Naive thymus-derived CD4-positive, alpha-beta T cell (primary cell): ENCODE data around the gene TMEM151B. TPM values are rescaled to one million over a fixed set of nuclear protein-coding genes. Genes with fewer than 3 reads are reported as not detected.
"Not testable (repeated sequence)": the region's sequence is repeated elsewhere in the genome, so short reads cannot be mapped to it uniquely, and the experiment has no call there.

Source experiments
- ATAC-seq: fragments of 150-1000 bp; cut with Tn5 transposase; 2 replicates; pipeline ENCODE4 v1.10.0; 2021; ENCODE audit warnings: mild to moderate bottlenecking, moderate library complexity
- CTCF ChIA-PET: fragments of 350-600 bp; sonication (Branson Sonifier 250); formaldehyde crosslinking; loops from one replicate; lab custom pipeline; 2021; ENCODE audit warnings: antibody characterized with exemption; lab: Charles Lee
- POLR2A ChIA-PET: fragments of 350-600 bp; sonication (Branson Sonifier 250); formaldehyde crosslinking; loops from one replicate; lab custom pipeline; 2021; ENCODE audit warnings: antibody characterized with exemption, inconsistent platforms; lab: Charles Lee
- DNase-seq, 9 donors: peaks; one replicate each; pipeline versions ENCODE4 v3.0.0 to v3.0.0-alpha.2; 2020 to 2022; ENCODE audit warnings: mixed read lengths in 1 of 9
- H3K27ac ChIP-seq: one replicate; pipeline ENCODE4 v1.7.0; 2013; ENCODE audit warnings: mild to moderate bottlenecking, low read depth, low read length, moderate library complexity
- H3K27me3 ChIP-seq, 2 donors: one replicate each; pipeline ENCODE4 v1.7.0; 2013; ENCODE audit warnings: low read length in 2 of 2, mild to moderate bottlenecking in 2 of 2, moderate library complexity in 2 of 2; ENCODE audit not compliant: control insufficient read depth in 2 of 2, insufficient read depth in 2 of 2
- H3K36me3 ChIP-seq, 3 experiments: 1 replicate in 2 of 3; 2 replicates in 1 of 3; pipeline ENCODE4 v1.7.0; 2013; ENCODE audit warnings: low read length in 3 of 3, mild to moderate bottlenecking in 3 of 3, moderate library complexity in 1 of 3; ENCODE audit not compliant: insufficient read depth in 3 of 3, control insufficient read depth in 2 of 3
- H3K4me1 ChIP-seq, 2 donors: one replicate each; pipeline ENCODE4 v1.7.0; 2013; ENCODE audit warnings: low read length in 2 of 2, mild to moderate bottlenecking in 2 of 2, moderate library complexity in 1 of 2; ENCODE audit not compliant: control insufficient read depth in 2 of 2, insufficient read depth in 2 of 2
- H3K4me3 ChIP-seq: 2 replicates; pipeline ENCODE4 v1.7.0; 2013; ENCODE audit warnings: mild to moderate bottlenecking, low read length
- H3K9me3 ChIP-seq, 3 experiments: 1 replicate in 2 of 3; 2 replicates in 1 of 3; pipeline ENCODE4 v1.7.0; 2013; ENCODE audit warnings: low read length in 3 of 3; ENCODE audit not compliant: control insufficient read depth in 2 of 3
- H3K27ac Mint-ChIP-seq, 9 donors: one replicate each; pipeline ENCODE4 v1.8.0; 2020 to 2022; ENCODE audit warnings: mixed read lengths in 9 of 9, mild to moderate bottlenecking in 8 of 9, moderate library complexity in 5 of 9, inconsistent platforms in 2 of 9
- H3K27me3 Mint-ChIP-seq, 5 donors: one replicate each; pipeline ENCODE4 v1.8.0; 2021 to 2022; ENCODE audit warnings: mixed read lengths in 5 of 5, mild to moderate bottlenecking in 1 of 5
- H3K36me3 Mint-ChIP-seq, 5 donors: one replicate each; pipeline ENCODE4 v1.8.0; 2020 to 2022; ENCODE audit warnings: mixed read lengths in 5 of 5, mild to moderate bottlenecking in 3 of 5, inconsistent platforms in 1 of 5
- H3K4me1 Mint-ChIP-seq, 7 donors: one replicate each; pipeline ENCODE4 v1.8.0; 2020 to 2022; ENCODE audit warnings: mixed read lengths in 7 of 7, mild to moderate bottlenecking in 3 of 7, inconsistent platforms in 1 of 7
- H3K4me3 Mint-ChIP-seq, 10 donors: one replicate each; pipeline ENCODE4 v1.8.0; 2020 to 2022; ENCODE audit warnings: mild to moderate bottlenecking in 10 of 10, mixed read lengths in 10 of 10, moderate library complexity in 6 of 10, inconsistent platforms in 2 of 10
- H3K9me3 Mint-ChIP-seq, 11 donors: one replicate each; pipeline ENCODE4 v1.8.0; 2020 to 2022; ENCODE audit warnings: mixed read lengths in 11 of 11, mild to moderate bottlenecking in 4 of 11, inconsistent platforms in 1 of 11, moderate library complexity in 1 of 11
- intact Hi-C, 2 donors: fragments of 100-400 bp; cut with micrococcal nuclease; formaldehyde crosslinking; loops; one replicate each; pipeline ENCODE4 v1.15.1; 2023
- polyA plus RNA-seq, 2 donors: library from polyadenylated mRNA; unstranded; fragments of 300-500 nt; fragmentation: Illumina TruSeq; gene quantifications; one replicate each; pipeline ENCODE4 v1.2.3, GENCODE V29; 2021
- total RNA-seq, 6 experiments: library from RNA in 5 of 6; stranded (reverse) in 5 of 6; gene quantifications; 1 replicate in 5 of 6; 2 replicates in 1 of 6; pipeline ENCODE4 v1.2.3 and lab custom pipeline; 2021 to 2026

TMEM151B gene
- total and polyA plus RNA-seq, 7 experiments from 2014 or later = 0.22 TPM; not detected in 6

GRCh38 chr6:44316481-44316880, 46.2 kb downstream of the TMEM151B start:
- H3K36me3 ChIP-seq = peaks cover 0 to 7% (median 0%) of the 10 kb centered on the region in 3 experiments
- Mint-ChIP-seq H3K27ac (no peak overlapping the region), H3K4me3 (no peak overlapping the region), H3K36me3 (peaks cover 0 to 4% (median 3%) of the 10 kb centered on the region in 5 donors), H3K27me3 (peaks cover 22 to 41% (median 29%) of the 10 kb centered on the region in 5 donors), H3K9me3 (peaks cover 0 to 13% (median 2%) of the 10 kb centered on the region in 11 donors), H3K4me1 (peaks cover 9 to 22% (median 18%) of the 10 kb centered on the region in 7 donors)
- no peak overlapping the region for H3K27ac ChIP-seq
- ATAC-seq (no peak), DNase-seq (no peak)
- ChIA-PET CTCF (no interaction called here), POLR2A (no interaction called here)
- intact Hi-C loops = no loop called here
- H3K9me3 ChIP-seq = no peaks in the 10 kb centered on the region
- H3K4me3 ChIP-seq = no peak overlapping the region
- peaks cover 7 to 9% of the 10 kb centered on the region in 2 donors for H3K4me1 ChIP-seq
- H3K27me3 ChIP-seq = no peaks in the 10 kb centered on the region

DNA sequence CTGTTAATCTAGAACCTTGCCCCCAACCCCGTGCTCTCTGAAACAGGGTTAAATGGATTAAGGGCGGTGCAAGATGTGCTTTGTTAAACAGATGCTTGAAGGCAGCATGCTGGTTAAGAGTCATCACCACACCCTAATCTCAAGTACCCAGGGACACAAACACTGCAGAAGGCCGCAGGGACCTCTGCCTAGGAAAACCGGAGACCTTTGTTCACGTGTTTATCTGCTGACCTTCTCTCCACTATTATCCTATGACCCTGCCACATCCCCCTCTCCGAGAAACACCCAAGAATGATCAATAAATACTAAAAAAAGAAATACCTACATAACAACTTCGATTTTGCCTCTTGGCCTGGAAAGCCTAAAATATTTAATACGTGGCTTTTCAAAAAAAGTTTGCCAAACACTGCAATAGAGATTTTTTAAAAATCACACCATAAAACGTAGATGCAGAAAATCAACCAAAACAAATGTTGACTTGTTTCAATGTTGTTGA, 46.9 kb downstream of the TMEM151B start:
- CTCF ChIA-PET = interaction anchor here (0.8 kb wide), 1 partner anchor 928 kb away, joined by 3 read pairs; no protein-coding TSS in a partner anchor
- DNase-seq, H3K4me1 ChIP-seq, H3K4me3 ChIP-seq, H3K36me3 ChIP-seq, ATAC-seq, H3K27ac Mint-ChIP-seq, H3K4me3 Mint-ChIP-seq, intact Hi-C loops, H3K27me3 ChIP-seq, H3K27ac ChIP-seq, H3K36me3 Mint-ChIP-seq, H3K9me3 ChIP-seq, POLR2A ChIA-PET: not testable (repeated sequence)
- Mint-ChIP-seq H3K4me1 (peaks cover 6 to 15% (median 11%) of the 10 kb centered on the region in 7 donors), H3K9me3 (peaks cover 0 to 13% (median 2%) of the 10 kb centered on the region in 11 donors), H3K27me3 (peaks cover 22 to 41% (median 29%) of the 10 kb centered on the region in 5 donors)

DNA sequence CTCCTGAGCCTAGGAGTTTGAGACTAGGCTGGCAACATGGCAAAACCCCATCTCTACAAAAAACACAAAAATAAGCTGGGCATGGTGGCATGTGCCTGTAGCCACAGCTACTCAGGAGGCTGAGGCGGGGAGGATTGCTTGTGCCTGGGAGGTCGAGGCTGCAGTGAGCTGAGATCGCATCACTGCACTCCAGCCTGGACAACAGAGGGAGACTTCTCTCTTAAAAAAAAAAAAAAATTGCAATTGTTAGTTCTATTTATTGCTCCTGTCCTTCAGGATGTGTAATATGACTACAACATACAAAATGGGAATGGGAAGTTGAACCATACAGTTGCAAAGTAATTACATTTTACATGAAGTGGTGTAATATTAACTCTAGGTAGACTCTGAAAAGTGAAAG, 51.0 kb downstream of the TMEM151B start:
- Histone ChIP-seq H3K4me1 (no peaks in the 10 kb centered on the region), H3K27ac (no peak overlapping the region), H3K36me3 (no peaks in the 10 kb centered on the region), H3K9me3 (no peaks in the 10 kb centered on the region), H3K27me3 (no peaks in the 10 kb centered on the region), H3K4me3 (no peak overlapping the region)
- Mint-ChIP-seq H3K4me1 (no peaks in the 10 kb centered on the region), H3K4me3 (no peak overlapping the region), H3K27me3 (peaks cover 22 to 43% (median 29%) of the 10 kb centered on the region in 5 donors), H3K9me3 (peaks cover 0 to 13% (median 2%) of the 10 kb centered on the region in 11 donors), H3K27ac (no peak overlapping the region), H3K36me3 (no peaks in the 10 kb centered on the region)
- intact Hi-C loops = loop anchor here in 1 of 2 donors (5.0 kb wide), 1 partner anchor 149 kb away; no protein-coding TSS in a partner anchor
- ChIA-PET POLR2A (no interaction called here), CTCF (no interaction called here)
- no peak for ATAC-seq
- DNase-seq = no peak

GRCh38 chr6:44327096-44327495, 56.8 kb downstream of the TMEM151B start:
- intact Hi-C loops = no loop called here
- Histone ChIP-seq H3K4me3 (no peak overlapping the region), H3K36me3 (no peaks in the 10 kb centered on the region), H3K9me3 (no peaks in the 10 kb centered on the region), H3K27ac (no peak overlapping the region), H3K4me1 (no peaks in the 10 kb centered on the region), H3K27me3 (no peaks in the 10 kb centered on the region)
- H3K9me3 Mint-ChIP-seq = no peaks in the 10 kb centered on the region
- POLR2A ChIA-PET = no interaction called here
- ATAC-seq = no peak
- CTCF ChIA-PET = interaction anchor here (1.1 kb wide), 1 partner anchor 22 kb away, joined by 3 read pairs; no protein-coding TSS in a partner anchor
- H3K27ac Mint-ChIP-seq = no peak overlapping the region
- H3K27me3 Mint-ChIP-seq = peaks cover 15 to 36% (median 28%) of the 10 kb centered on the region in 5 donors
- no peaks in the 10 kb centered on the region for H3K4me1 Mint-ChIP-seq
- DNase-seq = no peak
- H3K36me3 Mint-ChIP-seq = no peaks in the 10 kb centered on the region
- no peak overlapping the region for H3K4me3 Mint-ChIP-seq

DNA sequence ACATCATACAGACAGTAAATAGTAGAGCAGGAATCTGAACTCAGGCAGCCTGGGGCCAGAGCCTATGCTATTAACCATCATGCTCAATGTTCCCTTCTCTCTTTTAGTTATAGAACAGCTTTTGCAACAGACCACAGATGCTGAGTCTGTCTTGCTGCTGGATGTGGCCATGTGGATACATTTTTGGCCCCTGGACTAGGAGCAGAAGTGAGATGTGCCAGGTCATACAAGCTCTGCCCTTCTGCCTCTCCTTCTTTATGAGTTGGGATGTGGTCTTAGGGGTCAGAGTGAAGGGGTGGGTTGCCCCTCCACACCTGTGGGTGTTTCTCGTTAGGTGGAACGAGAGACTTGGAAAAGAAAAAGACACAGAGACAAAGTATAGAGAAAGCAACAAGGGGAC, 57.5 kb downstream of the TMEM151B start:
- POLR2A ChIA-PET = no interaction called here
- H3K36me3 ChIP-seq = no peaks in the 10 kb centered on the region
- CTCF ChIA-PET = no interaction called here
- no peak overlapping the region for H3K4me3 ChIP-seq
- no peaks in the 10 kb centered on the region for H3K36me3 Mint-ChIP-seq
- no peaks in the 10 kb centered on the region for H3K9me3 ChIP-seq
- intact Hi-C loops = no loop called here
- H3K27me3 ChIP-seq = no peaks in the 10 kb centered on the region
- ATAC-seq (no peak), DNase-seq (no peak)
- H3K27ac Mint-ChIP-seq = no peak overlapping the region
- no peaks in the 10 kb centered on the region for H3K4me1 Mint-ChIP-seq
- no peak overlapping the region for H3K4me3 Mint-ChIP-seq
- no peak overlapping the region for H3K27ac ChIP-seq
- no peaks in the 10 kb centered on the region for H3K4me1 ChIP-seq
- H3K27me3 Mint-ChIP-seq = peaks cover 21 to 38% (median 34%) of the 10 kb centered on the region in 5 donors
- no peaks in the 10 kb centered on the region for H3K9me3 Mint-ChIP-seq

GRCh38 chr6:44328203-44328602, 58.0 kb downstream of the TMEM151B start:
- H3K9me3 Mint-ChIP-seq, H3K36me3 Mint-ChIP-seq, H3K4me1 ChIP-seq, H3K27me3 ChIP-seq, CTCF ChIA-PET, H3K4me3 Mint-ChIP-seq, H3K27ac ChIP-seq, POLR2A ChIA-PET, H3K27ac Mint-ChIP-seq, H3K36me3 ChIP-seq, intact Hi-C loops, H3K4me3 ChIP-seq, DNase-seq, ATAC-seq, H3K4me1 Mint-ChIP-seq, H3K9me3 ChIP-seq: not testable (repeated sequence)
- peaks cover 21 to 36% (median 34%) of the 10 kb centered on the region in 5 donors for H3K27me3 Mint-ChIP-seq

GRCh38 chr6:44329858-44330257, 59.6 kb downstream of the TMEM151B start:
- no peaks in the 10 kb centered on the region for H3K4me1 ChIP-seq
- no peak overlapping the region for H3K27ac Mint-ChIP-seq
- no peak overlapping the region for H3K4me3 ChIP-seq
- no peak overlapping the region for H3K27ac ChIP-seq
- no peaks in the 10 kb centered on the region for H3K9me3 Mint-ChIP-seq
- ChIA-PET POLR2A (no interaction called here), CTCF (no interaction called here)
- intact Hi-C loops = no loop called here
- peaks cover 21 to 36% (median 34%) of the 10 kb centered on the region in 5 donors for H3K27me3 Mint-ChIP-seq
- no peak overlapping the region for H3K4me3 Mint-ChIP-seq
- ATAC-seq (no peak), DNase-seq (no peak)
- H3K36me3 Mint-ChIP-seq = no peaks in the 10 kb centered on the region
- no peaks in the 10 kb centered on the region for H3K36me3 ChIP-seq
- H3K9me3 ChIP-seq = no peaks in the 10 kb centered on the region
- no peaks in the 10 kb centered on the region for H3K4me1 Mint-ChIP-seq
- no peaks in the 10 kb centered on the region for H3K27me3 ChIP-seq
